ENCODE data around the gene SRRM4. TPM values are rescaled to one million over a fixed set of nuclear protein-coding genes. Genes with fewer than 3 reads are reported as not detected.

SRRM4 gene, protein sequence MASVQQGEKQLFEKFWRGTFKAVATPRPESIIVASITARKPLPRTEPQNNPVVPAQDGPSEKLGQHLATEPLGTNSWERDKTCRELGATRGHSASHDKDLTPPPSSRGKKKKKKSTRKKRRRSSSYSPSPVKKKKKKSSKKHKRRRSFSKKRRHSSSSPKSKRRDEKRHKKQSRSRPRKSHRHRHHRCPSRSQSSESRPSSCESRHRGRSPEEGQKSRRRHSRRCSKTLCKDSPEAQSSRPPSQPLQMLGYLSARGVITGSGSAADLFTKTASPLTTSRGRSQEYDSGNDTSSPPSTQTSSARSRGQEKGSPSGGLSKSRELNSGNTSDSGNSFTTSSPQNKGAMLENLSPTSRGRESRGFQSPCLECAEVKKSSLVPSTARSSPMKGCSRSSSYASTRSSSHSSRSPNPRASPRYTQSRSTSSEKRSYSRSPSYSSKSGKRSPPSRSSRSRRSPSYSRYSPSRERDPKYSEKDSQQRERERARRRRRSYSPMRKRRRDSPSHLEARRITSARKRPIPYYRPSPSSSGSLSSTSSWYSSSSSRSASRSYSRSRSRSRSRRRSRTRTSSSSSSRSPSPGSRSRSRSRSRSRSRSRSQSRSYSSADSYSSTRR
- 0.78 to 0.96 TPM (median 0.96 TPM) in 3 replicates for total RNA-seq (2021)
- percentile 33 among the genes with signal in this experiment for Bru-seq, nascent RNA
- long read RNA-seq, experiment 1, partial matches to known transcripts, result 5 of 9 reads
- long read RNA-seq, experiment 1, other reads (novel, unspliced or antisense), result 4 of 9 reads
- long read RNA-seq, experiment 2, partial matches to known transcripts, result 0 of 5 reads
- long read RNA-seq, experiment 2, other reads (novel, unspliced or antisense), result 5 of 5 reads
- long read RNA-seq, experiment 3, partial matches to known transcripts, result 1 of 1 reads
- long read RNA-seq, experiment 3, other reads (novel, unspliced or antisense), result 0 of 1 reads

DNA sequence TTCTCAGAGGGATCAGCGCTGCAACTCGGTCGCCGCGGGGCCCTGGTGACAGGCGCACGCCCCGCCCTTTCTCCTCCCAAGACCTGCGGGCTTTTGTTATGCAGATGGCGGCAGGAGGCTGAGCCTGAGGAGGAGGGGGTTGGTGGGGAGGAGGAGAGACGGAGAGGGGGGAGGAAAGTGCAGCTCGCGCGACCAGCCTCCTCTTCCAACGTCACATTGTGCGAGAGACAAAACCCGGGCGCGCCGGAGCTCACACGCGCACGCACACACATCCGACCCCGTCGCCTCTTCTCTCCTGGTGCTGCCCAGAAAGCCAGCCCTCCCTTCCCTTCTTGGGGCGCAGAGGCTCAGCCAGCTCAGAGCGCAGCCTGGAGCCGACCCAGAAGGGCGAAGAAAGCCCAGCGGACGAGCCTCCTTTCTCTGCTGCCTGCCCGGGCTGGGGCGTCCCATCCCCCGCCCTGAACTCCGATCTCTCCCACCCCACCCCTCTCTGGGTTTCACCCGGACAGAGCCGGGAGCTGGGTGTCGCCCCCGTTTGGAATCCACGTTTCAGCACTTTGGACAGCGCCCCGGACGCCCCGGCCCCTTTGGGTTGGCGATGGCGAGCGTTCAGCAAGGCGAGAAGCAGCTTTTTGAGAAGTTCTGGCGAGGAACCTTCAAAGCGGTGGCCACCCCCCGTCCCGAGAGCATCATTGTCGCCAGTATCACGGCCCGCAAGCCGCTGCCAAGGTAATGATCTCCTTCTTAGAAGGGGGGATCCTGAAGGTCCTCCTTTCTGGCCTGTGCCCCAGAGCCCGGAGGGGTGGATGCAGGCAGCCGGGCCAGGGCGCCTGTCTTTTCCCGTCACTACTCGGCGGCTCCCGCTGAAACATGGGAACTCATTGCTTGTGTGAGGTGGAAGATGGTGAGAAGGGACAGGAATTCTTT, at the start of gene SRRM4:
SRRM4 (plus strand) TSS at position 257 of the 927 bp plus-strand sequence; CDS start at position 599, 342 bp downstream.
- Mint-ChIP-seq H3K27ac (no peak within 1 kb of the TSS), H3K27me3 (ENCODE audit: low read depth) (peaks cover 30% of the 10 kb centered on the region), H3K4me1 (peaks cover 21% of the 10 kb centered on the region), H3K36me3 (no peaks in the 10 kb centered on the region), H3K4me3 (peak within 1 kb of the TSS; percentile 78), H3K9me3 (peaks cover 3% of the 10 kb centered on the region; the same call in 1 of the 2 replicates)
- ATAC-seq (peak; percentile 76), DNase-seq (ENCODE audit: low spot score) (peak; percentile 92)
- POLR2A ChIA-PET, result interaction anchor here (0.6 to 1.5 kb wide), 12 partner anchors 20 to 431 kb away, joined by 3 to 6 read pairs (median 4); no protein-coding TSS in a partner anchor
- CTCF ChIA-PET, result interaction anchor here (0.6 to 2.6 kb wide), 22 partner anchors 12 to 537 kb away, joined by 3 to 20 read pairs (median 4); no protein-coding TSS in a partner anchor
- TF ChIP-seq, protein P1, sequence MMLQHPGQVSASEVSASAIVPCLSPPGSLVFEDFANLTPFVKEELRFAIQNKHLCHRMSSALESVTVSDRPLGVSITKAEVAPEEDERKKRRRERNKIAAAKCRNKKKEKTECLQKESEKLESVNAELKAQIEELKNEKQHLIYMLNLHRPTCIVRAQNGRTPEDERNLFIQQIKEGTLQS (CRISPR knock-in tag; conservative IDR thresholded peaks at IDR 0.05), result no peak; the same call in 1 of the 2 replicates
- TF ChIP-seq, protein P2, sequence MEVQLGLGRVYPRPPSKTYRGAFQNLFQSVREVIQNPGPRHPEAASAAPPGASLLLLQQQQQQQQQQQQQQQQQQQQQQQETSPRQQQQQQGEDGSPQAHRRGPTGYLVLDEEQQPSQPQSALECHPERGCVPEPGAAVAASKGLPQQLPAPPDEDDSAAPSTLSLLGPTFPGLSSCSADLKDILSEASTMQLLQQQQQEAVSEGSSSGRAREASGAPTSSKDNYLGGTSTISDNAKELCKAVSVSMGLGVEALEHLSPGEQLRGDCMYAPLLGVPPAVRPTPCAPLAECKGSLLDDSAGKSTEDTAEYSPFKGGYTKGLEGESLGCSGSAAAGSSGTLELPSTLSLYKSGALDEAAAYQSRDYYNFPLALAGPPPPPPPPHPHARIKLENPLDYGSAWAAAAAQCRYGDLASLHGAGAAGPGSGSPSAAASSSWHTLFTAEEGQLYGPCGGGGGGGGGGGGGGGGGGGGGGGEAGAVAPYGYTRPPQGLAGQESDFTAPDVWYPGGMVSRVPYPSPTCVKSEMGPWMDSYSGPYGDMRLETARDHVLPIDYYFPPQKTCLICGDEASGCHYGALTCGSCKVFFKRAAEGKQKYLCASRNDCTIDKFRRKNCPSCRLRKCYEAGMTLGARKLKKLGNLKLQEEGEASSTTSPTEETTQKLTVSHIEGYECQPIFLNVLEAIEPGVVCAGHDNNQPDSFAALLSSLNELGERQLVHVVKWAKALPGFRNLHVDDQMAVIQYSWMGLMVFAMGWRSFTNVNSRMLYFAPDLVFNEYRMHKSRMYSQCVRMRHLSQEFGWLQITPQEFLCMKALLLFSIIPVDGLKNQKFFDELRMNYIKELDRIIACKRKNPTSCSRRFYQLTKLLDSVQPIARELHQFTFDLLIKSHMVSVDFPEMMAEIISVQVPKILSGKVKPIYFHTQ (CRISPR knock-in tag; IDR thresholded peaks at IDR 0.05), result no peak
- TF ChIP-seq, protein P3, sequence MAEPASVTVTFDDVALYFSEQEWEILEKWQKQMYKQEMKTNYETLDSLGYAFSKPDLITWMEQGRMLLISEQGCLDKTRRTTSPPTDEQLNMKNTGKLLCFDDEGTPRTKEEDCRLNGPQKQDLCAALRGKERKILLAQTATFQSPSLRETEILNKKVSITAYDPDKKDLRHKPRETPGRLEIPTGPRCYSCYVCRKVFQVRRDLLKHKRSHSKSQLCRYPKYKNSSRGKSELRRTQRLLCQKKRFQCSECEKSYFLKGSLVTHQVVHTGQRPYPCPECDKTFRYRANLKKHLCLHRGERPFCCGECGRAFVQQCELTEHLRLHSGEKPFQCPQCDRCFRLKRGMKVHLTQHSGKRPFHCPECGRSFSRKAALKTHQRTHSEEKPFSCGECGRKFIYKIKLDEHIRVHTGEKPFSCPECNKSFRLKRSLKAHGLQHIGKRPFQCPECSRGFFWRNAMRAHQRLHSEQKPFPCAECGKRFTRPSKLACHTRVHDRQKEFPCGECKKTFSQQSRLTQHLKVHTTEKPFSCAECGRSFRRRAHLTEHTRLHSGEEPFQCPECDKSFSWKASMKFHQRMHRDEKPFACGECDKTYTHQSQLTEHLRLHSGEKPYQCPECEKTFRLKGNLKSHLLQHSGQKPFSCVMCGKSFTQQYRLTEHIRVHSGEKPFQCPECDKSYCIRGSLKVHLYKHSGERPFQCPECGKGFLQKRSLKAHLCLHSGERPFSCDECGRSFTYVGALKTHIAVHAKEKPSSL (CRISPR knock-in tag; conservative IDR thresholded peaks at IDR 0.05), result no peak
- TF ChIP-seq, protein P4, sequence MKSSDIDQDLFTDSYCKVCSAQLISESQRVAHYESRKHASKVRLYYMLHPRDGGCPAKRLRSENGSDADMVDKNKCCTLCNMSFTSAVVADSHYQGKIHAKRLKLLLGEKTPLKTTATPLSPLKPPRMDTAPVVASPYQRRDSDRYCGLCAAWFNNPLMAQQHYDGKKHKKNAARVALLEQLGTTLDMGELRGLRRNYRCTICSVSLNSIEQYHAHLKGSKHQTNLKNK (CRISPR knock-in tag; IDR thresholded peaks at IDR 0.05), result no peak
- TF ChIP-seq GABPB1 (CRISPR knock-in tag; IDR thresholded peaks at IDR 0.05) (no peak), TEAD4 (CRISPR knock-in tag; IDR thresholded peaks at IDR 0.05) (no peak; the same call in 1 of the 2 replicates), KAT7 (CRISPR knock-in tag; IDR thresholded peaks at IDR 0.05; ENCODE audit: borderline replicate concordance) (0 out of 2 replicates have a peak, but pooled peaks have one; percentile 90), EMX1 (CRISPR knock-in tag; IDR thresholded peaks at IDR 0.05) (no peak), TP53 (CRISPR knock-in tag; IDR thresholded peaks at IDR 0.05) (peak; percentile 62; the same call in 1 of the 2 replicates), ZNF671 (CRISPR knock-in tag; IDR thresholded peaks at IDR 0.05) (no peak), CREM (CRISPR knock-in tag; IDR thresholded peaks at IDR 0.05) (peak; percentile 83), ZNF232 (CRISPR knock-in tag; IDR thresholded peaks at IDR 0.05) (peak; percentile 91), ZNF219 (CRISPR knock-in tag; IDR thresholded peaks at IDR 0.05; ENCODE audit: borderline replicate concordance) (peak; percentile 88; the same call in 1 of the 2 replicates), GTF2I (CRISPR knock-in tag; conservative IDR thresholded peaks at IDR 0.05) (no peak), CREB1 (CRISPR knock-in tag; IDR thresholded peaks at IDR 0.05) (peak; percentile 27; the same call in 1 of the 2 replicates), SMAD3 (CRISPR knock-in tag; IDR thresholded peaks at IDR 0.05; ENCODE audit: borderline replicate concordance) (peak; percentile 90)
- TF ChIP-seq, protein P5, sequence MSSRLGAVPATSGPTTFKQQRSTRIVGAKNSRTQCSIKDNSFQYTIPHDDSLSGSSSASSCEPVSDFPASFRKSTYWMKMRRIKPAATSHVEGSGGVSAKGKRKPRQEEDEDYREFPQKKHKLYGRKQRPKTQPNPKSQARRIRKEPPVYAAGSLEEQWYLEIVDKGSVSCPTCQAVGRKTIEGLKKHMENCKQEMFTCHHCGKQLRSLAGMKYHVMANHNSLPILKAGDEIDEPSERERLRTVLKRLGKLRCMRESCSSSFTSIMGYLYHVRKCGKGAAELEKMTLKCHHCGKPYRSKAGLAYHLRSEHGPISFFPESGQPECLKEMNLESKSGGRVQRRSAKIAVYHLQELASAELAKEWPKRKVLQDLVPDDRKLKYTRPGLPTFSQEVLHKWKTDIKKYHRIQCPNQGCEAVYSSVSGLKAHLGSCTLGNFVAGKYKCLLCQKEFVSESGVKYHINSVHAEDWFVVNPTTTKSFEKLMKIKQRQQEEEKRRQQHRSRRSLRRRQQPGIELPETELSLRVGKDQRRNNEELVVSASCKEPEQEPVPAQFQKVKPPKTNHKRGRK (CRISPR knock-in tag; IDR thresholded peaks at IDR 0.05; ENCODE audit: borderline replicate concordance), result peak; percentile 81; the same call in 1 of the 2 replicates
- TF ChIP-seq, protein P6, sequence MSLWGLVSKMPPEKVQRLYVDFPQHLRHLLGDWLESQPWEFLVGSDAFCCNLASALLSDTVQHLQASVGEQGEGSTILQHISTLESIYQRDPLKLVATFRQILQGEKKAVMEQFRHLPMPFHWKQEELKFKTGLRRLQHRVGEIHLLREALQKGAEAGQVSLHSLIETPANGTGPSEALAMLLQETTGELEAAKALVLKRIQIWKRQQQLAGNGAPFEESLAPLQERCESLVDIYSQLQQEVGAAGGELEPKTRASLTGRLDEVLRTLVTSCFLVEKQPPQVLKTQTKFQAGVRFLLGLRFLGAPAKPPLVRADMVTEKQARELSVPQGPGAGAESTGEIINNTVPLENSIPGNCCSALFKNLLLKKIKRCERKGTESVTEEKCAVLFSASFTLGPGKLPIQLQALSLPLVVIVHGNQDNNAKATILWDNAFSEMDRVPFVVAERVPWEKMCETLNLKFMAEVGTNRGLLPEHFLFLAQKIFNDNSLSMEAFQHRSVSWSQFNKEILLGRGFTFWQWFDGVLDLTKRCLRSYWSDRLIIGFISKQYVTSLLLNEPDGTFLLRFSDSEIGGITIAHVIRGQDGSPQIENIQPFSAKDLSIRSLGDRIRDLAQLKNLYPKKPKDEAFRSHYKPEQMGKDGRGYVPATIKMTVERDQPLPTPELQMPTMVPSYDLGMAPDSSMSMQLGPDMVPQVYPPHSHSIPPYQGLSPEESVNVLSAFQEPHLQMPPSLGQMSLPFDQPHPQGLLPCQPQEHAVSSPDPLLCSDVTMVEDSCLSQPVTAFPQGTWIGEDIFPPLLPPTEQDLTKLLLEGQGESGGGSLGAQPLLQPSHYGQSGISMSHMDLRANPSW (CRISPR knock-in tag; conservative IDR thresholded peaks at IDR 0.05; ENCODE audit: low read depth), result no peak
- TF ChIP-seq, protein P7, sequence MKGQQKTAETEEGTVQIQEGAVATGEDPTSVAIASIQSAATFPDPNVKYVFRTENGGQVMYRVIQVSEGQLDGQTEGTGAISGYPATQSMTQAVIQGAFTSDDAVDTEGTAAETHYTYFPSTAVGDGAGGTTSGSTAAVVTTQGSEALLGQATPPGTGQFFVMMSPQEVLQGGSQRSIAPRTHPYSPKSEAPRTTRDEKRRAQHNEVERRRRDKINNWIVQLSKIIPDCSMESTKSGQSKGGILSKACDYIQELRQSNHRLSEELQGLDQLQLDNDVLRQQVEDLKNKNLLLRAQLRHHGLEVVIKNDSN (CRISPR knock-in tag; IDR thresholded peaks at IDR 0.05), result peak; percentile 53; the same call in 1 of the 2 replicates
- TF ChIP-seq, protein P8, sequence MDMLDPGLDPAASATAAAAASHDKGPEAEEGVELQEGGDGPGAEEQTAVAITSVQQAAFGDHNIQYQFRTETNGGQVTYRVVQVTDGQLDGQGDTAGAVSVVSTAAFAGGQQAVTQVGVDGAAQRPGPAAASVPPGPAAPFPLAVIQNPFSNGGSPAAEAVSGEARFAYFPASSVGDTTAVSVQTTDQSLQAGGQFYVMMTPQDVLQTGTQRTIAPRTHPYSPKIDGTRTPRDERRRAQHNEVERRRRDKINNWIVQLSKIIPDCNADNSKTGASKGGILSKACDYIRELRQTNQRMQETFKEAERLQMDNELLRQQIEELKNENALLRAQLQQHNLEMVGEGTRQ (CRISPR knock-in tag; IDR thresholded peaks at IDR 0.05), result 0 out of 2 replicates have a peak, but pooled peaks have one; percentile 10

All from WTC11 (cell line).